Left lobe of liver (tissue), 2 donors: ENCODE measurements around the gene ARHGEF2. TPM values are rescaled to one million over a fixed set of nuclear protein-coding genes. Genes with fewer than 3 reads are reported as not detected.
A peak's percentile ranks its signal among the peaks of the same experiment; 100 is the strongest.

ENCODE experiments used
- ATAC-seq: fragments of 200-7000 bp; cut with Tn5 transposase; one replicate; pipeline ENCODE4 v1.9.1; 2020; ENCODE audit warnings: mild to moderate bottlenecking, moderate library complexity
- DNase-seq: peaks from one replicate; pipeline ENCODE4 v3.0.0-alpha.2; 2020; ENCODE audit warnings: low spot score
- total RNA-seq: library from RNA; stranded (reverse); gene quantifications from one replicate; pipeline ENCODE4 v1.2.1, GENCODE V29; 2021
- donor health status: DM: no; HTN: no; CAD: no; lungs with moderate emphysema.
- donor health status: DM: no; HTN: yes; CAD: no.

Gene ARHGEF2
- total RNA-seq, 1 donor from 2014 or later: 6.5 TPM

DNA sequence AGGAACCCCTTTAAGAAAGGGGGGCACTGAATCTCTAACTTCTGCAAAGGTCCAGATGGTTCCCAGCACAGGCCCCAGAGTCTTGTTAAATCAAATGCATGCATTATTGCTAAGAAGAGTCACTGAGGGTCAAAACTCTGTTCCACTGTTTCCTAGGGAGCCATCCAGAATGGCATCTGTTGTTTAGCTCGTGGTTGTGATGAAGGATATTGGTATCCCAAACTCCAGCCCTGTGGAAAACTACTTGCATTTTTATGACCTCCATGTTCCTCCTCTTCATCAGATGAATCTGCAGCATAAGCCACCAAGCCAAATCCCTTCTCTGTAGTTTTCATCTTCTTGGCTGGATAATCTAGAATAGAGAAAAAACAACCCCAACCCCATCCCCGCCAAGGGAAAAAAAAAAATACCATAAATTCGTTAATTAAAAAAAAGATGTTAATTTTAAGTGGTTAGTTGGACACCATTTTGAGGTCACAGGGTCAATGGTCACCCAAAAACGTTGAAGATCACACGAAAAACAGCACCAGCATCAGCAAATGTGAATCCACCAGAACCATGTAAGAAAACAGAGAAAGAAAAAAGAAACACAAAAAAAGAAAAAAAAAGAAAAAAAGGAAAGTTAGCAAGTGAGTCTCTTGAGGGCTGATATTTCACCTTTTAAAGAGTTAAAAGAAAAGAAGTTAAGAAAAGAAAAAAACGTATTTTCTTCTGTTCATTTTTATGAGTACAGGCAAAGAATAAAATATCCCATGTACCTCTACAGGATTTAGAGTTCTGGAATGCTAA lies 64.2 kb downstream of the ARHGEF2 start:
- no peak for DNase-seq
- ATAC-seq: no peak

DNA sequence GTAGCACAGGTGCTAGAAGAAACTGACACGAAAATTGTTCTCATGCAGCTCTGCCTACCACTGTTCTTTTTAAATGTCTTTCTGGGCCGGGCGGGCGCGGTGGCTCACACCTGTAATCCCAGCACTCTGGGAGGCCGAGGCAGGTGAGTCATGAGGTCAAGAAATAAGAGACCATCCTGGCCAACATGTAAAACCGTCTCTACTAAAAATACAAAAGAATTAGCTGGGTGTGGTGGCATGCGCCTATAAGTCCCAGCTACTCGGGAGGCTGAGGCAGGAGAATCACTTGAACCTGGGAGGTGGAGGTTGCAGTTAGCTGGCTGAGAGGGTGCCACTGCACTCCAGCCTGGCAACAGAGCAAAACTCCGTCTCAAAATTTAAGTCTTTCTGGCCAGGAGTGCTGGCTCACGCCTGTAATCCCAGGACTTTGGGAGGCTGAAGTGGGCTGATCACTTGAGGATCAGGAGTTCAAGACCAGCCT lies 66.3 kb downstream of the ARHGEF2 start:
- DNase-seq (no peak), ATAC-seq (no peak)

DNA sequence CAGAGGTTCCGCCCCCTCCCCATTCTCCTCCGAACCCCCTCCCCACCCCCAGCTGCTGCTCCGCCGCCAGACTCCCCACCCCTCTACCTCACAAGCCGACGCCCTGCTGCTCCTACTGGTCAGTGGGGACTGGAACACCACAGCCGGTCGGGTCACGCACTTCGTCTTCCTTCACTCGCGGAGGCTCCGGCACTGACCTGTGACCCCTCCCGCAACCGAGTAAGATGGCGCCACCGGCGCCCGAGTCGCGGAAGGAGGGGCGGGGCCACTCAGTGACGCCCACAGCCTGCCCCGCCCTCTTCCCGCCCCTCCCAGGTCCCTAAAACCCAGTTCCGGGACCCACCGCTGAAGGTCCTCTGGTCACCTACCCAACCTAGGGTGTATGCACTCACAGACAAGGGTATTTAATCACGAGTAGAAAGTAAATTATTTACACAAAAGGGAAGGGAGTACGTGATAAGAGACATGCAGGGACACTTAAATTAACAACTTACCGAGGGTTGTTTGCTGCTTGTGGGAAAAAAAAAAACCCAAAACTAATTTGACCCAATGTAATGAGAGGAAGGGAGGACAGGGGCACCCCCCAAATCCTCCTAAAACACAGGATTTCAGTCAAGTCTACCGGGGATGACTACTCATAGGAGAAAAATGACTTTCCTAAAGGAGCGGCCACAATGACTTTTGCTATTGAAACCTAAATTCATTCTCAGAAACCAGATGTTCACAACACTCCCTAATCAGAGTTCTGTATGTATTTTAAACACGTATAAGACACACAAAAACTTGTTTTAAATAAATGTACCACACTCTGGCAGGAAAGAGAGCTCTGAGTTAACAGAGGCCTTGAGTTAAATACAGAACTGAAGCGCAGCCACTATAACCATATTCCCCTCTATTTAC lies 66.9 kb downstream of the ARHGEF2 start, which contains the start of gene RIT1:
RIT1 (minus strand) TSS at position 194 of the 900 bp plus-strand sequence. CDS start 588 bp downstream, outside the sequence.
- ATAC-seq (peak; percentile 99), DNase-seq (peak; percentile 87)

DNA sequence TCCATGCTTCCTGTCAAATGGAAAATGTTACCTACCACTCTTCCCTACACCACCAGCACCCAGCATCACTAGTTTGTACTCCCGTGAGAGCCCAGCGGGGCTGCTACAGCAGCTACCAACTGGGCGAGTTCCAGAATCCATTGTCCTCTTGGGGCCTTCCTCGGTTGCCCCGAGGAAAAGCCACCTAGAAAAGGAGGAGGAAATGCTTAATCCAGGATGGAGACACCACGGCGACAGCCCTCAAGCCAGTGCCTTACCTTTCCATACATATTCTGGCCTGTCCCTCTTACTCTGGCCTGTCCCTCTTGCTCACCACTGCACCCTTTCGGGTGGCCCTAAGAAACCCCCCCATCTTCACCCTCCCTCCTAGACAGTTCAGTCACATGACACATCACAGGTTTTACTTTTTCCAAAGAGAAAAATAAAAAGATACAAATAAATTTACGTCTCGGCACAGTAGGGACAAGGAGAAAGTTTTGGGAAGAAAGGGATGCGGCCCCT lies 67.7 kb downstream of the ARHGEF2 start:
- peak; percentile 48 for DNase-seq
- peak; percentile 47 for ATAC-seq

DNA sequence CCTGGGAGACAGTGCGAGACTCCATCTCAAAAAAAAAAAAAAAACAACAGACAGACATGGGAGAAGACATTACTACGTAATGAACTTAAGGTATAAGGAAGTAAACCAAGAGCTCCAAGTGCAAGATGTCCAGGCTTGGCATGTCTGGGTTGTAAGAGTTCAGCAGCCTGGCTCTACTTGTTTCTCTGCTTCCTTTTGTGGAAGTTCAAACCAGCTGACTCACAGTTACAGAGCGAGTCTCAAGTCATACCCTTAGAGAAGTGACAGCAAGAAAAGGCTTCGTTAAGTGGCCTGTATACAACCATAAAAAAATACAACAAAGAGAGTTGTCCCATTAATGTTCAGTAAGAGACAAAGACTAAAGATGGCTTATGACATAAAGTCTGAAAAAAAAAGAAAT lies 68.5 kb downstream of the ARHGEF2 start:
- DNase-seq (no peak), ATAC-seq (no peak)

DNA sequence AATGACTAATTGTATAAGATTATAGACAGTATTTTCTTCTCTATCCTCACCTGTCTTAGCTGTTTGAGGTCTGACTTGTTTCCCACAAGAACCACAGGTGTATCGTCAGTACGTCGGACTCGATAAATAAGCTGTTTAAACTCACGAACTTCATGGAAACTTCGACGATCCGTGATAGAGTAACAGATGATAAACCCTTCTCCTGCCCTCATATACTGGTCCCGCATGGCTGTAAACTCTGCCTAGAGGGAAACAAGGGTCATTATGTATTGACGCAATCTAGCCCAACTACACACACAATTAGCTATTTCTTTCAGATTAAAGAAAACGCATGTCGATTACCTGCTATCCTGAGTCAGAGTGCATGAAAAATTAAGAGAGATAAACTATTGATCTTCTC lies 74.1 kb downstream of the ARHGEF2 start:
- DNase-seq (no peak), ATAC-seq (no peak)

DNA sequence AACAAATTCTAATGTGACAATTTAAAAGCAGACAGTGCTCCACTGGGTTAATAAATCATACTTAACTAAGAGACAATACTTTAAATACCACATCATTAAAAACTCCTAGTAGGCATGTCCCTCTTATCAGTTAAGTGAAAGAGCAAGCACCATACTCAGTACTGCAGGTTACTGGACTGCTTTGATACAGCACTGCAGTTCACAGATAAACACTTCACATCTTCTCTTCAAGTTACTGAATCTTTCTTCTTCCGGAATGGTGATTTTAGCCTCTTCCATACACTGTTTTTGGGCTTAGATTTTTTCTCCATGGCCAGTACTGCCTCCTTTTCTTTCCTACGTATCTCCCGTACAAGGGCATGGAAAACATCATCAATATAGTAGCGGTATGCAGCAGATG lies 78.2 kb downstream of the ARHGEF2 start:
- DNase-seq (no peak), ATAC-seq (no peak)

DNA sequence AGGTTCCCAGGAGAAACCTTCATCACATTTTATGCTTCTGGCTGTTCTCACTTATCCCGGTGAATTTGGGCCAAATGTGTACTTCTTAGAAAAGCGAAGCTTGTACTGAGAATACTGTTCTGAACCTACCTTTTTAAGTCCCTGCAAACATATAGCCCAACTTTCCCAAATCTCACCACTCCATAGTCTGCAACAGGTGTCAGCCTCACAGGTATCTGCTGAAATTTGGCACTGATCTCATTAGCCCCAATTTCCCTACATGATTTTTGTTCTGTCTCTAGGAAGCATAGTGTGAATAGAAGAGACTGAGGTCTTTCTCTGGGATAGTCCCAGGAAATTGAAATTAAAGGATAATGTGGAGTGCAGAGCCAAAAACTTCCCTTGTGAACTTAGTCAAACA lies 78.7 kb downstream of the ARHGEF2 start:
- no peak for ATAC-seq
- no peak for DNase-seq

DNA sequence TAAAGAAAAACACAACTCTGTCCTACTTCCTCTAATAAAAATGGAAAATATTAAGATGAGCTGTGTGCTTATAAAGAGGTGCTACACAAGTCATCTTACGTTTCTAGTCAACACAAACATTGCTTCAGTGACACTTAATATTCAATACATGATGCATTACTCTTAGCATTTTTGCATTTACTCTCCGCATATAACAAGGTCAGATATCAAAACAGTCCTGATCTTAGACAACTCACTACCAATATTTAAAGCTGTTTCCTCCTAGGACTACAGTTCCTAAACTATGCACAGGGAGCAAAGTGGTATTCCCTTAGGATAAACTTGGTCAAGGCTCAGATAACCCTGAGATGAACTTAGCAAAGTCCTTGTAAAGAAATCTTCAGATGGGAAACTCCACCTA lies 79.5 kb downstream of the ARHGEF2 start:
- ATAC-seq (no peak), DNase-seq (no peak)

DNA sequence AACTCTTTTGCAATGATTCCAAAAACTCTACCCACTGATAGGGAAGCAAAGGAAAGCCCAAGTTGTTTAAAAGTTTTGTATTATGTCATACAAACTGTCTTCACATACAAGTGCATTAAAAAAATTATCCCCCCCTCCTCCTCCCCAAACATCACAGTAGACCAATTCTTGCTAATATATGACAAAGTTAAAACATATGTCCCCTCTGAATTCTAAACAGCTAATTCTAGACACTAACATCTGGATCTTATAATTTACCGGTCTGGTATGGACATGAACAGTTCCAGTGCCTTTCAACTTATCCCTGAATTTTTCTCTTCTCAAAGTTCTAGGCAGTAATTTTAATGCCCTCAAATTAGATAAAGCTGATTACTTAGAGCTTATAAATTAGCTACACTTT lies 80.6 kb downstream of the ARHGEF2 start:
- no peak for ATAC-seq
- DNase-seq: no peak

Other genes starting within 250 kb of the ARHGEF2 start
- gene GON4L, start 121.3 kb downstream of the ARHGEF2 start, total RNA-seq: 19.9 TPM
- 0.58 TPM for gene SYT11, start 119.0 kb downstream of the ARHGEF2 start, total RNA-seq
- 7.2 TPM for gene RIT1, start 67.2 kb downstream of the ARHGEF2 start, total RNA-seq
- gene KHDC4, start 44.1 kb downstream of the ARHGEF2 start, total RNA-seq: 18.5 TPM
- gene RXFP4, start 36.9 kb downstream of the ARHGEF2 start, total RNA-seq: not detected
- gene SSR2, start 42.4 kb upstream of the ARHGEF2 start, total RNA-seq: 95.6 TPM
- 21.2 TPM for gene UBQLN4, start 75.3 kb upstream of the ARHGEF2 start, total RNA-seq
- 66.6 TPM for gene LAMTOR2, start 76.2 kb upstream of the ARHGEF2 start, total RNA-seq
- 1.7 TPM for gene RAB25, start 82.6 kb upstream of the ARHGEF2 start, total RNA-seq
- 1.1 TPM for gene MEX3A, start 103.9 kb upstream of the ARHGEF2 start, total RNA-seq
- gene LMNA, start 136.2 kb upstream of the ARHGEF2 start, total RNA-seq: 120 TPM
- 0.88 TPM for gene SEMA4A, start 175.0 kb upstream of the ARHGEF2 start, total RNA-seq
- gene SLC25A44, start 215.6 kb upstream of the ARHGEF2 start, total RNA-seq: 25.4 TPM
- 26.6 TPM for gene PMF1, start 234.5 kb upstream of the ARHGEF2 start, total RNA-seq